Coronary artery (tissue), 2 donors: ENCODE results near the gene WT1.
A peak's percentile ranks its signal among the peaks of the same experiment; 100 is the strongest.

Source experiments
- DNase-seq: peaks from one replicate; pipeline ENCODE4 v3.0.0-alpha.2; 2017; ENCODE audit warnings: low spot score
- H3K27ac ChIP-seq, 2 donors: fragments of 200-600 bp; sonication (generic); one replicate each; pipeline ENCODE4 v1.5.1; 2016 to 2019
- H3K4me3 ChIP-seq: fragments of 200-600 bp; sonication (generic); 2 replicates; pipeline ENCODE4 v1.5.1; 2016; ENCODE audit warnings: mild to moderate bottlenecking, moderate library complexity
- CTCF ChIP-seq: fragments of 200-600 bp; sonication (generic); IDR thresholded peaks from one replicate; pipeline ENCODE4 v1.5.1; 2019; ENCODE audit warnings: antibody characterized with exemption

Gene WT1

DNA sequence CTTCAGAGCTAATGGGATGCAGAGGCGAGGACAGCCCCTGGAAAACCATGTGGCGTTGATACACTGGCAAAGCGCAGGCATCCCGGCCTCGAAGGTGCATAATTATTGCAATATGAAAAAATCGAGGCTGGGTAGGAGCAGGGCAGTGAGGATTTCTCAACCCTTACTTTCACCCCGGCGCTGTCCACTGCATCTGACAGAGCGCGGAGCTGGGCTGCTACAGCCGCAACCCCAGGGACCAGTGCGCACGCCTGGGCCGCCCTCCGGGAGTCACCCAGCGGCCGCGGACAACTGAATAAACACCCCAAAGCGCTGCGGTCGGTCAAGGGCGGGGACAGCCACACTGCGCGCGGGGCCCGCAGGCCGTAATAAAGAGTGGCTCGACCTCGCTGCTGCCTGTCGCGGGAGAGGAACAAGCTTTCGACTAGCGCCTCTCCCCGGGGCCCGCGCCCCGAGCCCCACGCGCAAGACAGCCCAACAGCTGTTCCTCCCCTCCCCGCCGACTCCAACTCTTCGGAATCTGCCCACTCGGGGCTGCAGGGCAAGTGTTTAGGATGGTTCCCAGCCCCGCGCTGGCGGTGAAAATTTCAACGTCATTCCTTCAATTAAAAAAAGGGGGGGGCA lies 3.6 kb upstream of the WT1 start:
- no peak for DNase-seq
- no peak for TF ChIP-seq CTCF
- Histone ChIP-seq H3K4me3 (peak overlapping the region; percentile 41), H3K27ac (no peak overlapping the region)

DNA sequence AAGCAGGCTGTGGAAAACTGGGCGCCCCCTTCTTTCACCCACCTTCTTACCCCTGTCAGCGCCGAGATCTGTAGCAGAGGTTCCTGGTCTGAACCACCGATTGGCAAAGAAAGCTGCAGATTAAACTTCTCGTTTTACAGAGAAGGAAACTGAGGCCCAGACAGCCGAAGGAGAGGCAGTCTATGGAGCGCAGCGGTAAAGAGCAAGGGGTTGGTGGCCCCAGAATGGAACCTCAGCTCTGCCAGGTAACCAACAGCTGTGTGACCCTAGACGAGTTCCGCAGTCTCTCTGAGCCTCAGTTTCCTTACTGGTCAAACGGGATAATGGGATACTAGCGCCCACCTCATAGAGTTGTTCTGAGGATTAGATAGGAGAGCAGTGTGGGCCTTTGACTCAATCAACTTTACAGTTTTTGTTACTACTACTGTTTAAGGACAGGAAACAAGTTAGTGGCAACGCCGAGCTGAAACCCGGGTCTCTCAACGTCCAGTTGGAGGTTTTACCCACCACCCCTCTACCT lies 3.1 kb upstream of the WT1 start:
- Histone ChIP-seq H3K27ac (no peak overlapping the region), H3K4me3 (no peak overlapping the region)
- TF ChIP-seq CTCF = no peak
- no peak for DNase-seq

DNA sequence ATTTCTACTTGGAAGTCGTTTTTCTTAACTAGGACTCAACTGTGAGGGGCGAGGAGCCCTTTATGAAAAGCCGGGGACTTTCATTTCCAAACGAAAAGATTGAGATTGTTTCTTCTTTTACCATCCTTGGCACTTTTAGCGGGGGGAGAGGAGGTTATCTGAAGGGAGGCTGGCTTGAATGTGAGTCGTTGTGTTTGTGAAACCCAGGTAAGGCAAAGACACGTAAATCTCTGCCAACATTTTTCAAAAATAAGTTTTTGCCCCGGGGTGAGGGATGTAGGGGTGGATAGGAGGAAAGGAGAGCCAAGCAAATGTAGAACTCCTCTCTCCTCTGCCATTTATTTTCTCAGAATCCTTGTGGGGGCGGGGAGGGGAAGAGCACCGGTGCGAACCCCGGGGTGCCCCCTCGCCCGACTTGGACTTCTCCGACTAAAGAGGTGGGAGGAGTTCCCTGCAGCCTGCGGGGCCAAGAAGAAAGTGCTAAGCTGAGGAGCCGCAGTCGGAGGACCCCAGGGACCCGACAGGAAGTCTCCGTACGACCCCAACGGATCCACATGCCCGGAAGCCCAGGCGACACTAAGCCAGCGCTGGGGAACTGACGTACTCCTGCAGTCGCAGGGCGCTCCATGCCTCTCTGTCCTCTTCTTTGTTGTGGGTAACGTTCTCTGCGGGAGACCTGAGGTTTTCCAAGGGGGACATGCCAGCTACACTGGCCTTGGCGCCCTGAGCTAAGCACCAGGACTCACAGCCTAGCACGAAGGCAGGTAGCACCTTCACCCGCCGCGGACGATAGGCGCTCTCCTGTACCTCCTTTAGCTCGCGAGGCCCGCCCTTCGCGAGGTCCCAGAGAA lies 2.4 kb upstream of the WT1 start:
- no peak for TF ChIP-seq CTCF
- Histone ChIP-seq H3K4me3 (peak overlapping the region; percentile 1), H3K27ac (no peak overlapping the region)
- DNase-seq = no peak

DNA sequence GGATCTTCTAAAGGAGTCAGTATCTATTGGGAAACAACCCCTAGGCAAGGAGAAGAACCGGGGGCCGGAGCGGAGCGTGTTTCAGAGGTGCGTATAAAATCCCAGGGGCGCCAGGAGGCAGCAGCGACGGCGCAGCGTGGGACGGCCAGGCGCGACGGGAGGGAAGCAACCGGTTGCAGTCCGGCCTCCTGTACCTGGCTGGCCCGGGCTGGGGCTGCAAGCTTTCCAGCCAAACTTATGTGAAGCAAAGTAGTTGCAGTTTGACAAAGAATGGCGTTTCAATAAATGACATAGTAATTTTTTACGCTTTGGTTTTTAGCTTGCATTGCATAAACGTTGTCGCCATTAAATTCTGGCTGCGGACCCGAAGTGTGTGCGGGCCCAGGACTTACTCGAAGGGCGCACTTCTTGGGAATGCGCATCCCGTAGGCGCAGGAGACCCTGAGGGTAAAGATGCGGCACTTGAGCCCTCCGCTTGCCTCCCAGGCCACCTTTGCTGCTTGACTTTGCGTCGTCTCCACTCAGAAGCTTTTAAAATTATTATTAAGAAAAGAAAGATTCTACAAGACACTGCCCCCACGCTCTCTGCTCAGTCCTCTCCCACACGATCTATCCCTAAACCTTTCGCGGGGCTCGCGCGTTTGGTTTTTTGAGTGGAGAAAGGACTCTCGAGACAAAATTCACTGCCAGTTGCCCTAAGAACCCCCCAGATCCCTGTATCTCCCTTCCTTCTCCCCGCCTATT lies 1.6 kb upstream of the WT1 start:
- no peak for DNase-seq
- no peak overlapping the region for H3K27ac ChIP-seq
- peak overlapping the region; percentile 69 for H3K4me3 ChIP-seq
- TF ChIP-seq CTCF = no peak

- DNase-seq = no peak
- peak overlapping the region; percentile 69 for H3K4me3 ChIP-seq
- peak overlapping the region in 1 of 2 donors; percentile 42 for H3K27ac ChIP-seq
- TF ChIP-seq CTCF = no peak
Measured at GRCh38 chr11:32435942-32436750, 807 bp upstream of the WT1 start.

DNA sequence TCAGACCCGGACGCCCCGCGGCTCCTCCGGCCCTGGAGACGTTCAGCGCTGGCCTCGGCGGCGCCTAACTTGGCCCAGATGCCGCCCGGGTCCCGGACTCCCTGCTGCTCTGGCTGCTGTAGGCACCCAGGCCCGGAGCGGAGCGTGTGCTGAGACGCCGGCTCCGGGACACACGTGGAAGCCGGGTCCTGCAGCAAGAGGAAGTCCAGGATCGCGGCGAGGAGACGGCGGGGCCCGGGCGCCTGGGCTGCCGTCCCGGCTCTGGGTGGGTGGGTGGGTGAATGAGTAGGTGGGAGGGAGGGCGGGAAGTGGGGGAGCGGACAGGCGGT lies 223 bp downstream of the WT1 start:
- TF ChIP-seq CTCF = no peak
- no peak for DNase-seq
- H3K27ac ChIP-seq = peak overlapping the region in 1 of 2 donors; percentile 42
- H3K4me3 ChIP-seq = peak overlapping the region; percentile 69
